ENCODE results near the gene AIFM3. TPM values are rescaled to one million over a fixed set of nuclear protein-coding genes. Genes with fewer than 3 reads are reported as not detected.
A peak's percentile ranks its signal among the peaks of the same experiment; 100 is the strongest.

AIFM3 gene
- total and polyA plus RNA-seq, 10 donors, result 2.0 to 8.7 (median 5.7) TPM

GRCh38 chr22:20998411-20999336, 31.6 kb downstream of the AIFM3 start:
- DNase-seq, result no peak
- H3K4me3 ChIP-seq, result no peak overlapping the region
- H3K27ac ChIP-seq, result peak overlapping the region in 1 of 8 donors; percentile 99
- H3K9me3 ChIP-seq, result no peaks in the 10 kb centered on the region
- 66 to 79% (median 77%) methylated on average over 6 to 7 of the region's 7 CpGs for whole genome bisulfite sequencing, 5 donors
- peaks cover 0 to 71% (median 56%) of the 10 kb centered on the region in 6 donors for H3K36me3 ChIP-seq
- TF ChIP-seq POLR2A (IDR thresholded peaks at IDR 0.05) (no peak), POLR2AphosphoS5 (IDR thresholded peaks at IDR 0.05) (peak in 2 of 3 donors; percentile 58 to 68)
- intact Hi-C loops (cut with DNase I; ENCODE audit: low total_unique reads), result no loop called here
- H3K4me1 ChIP-seq, result peaks cover 25 to 50% (median 33%) of the 10 kb centered on the region in 6 donors
- H3K27me3 ChIP-seq (replicated peaks in 1 of 7), result no peaks in the 10 kb centered on the region

GRCh38 chr22:20999350-21000206, 32.5 kb downstream of the AIFM3 start:
- intact Hi-C loops (cut with DNase I; ENCODE audit: low total_unique reads), result no loop called here
- Histone ChIP-seq H3K4me3 (peak overlapping the region in 1 of 8 donors; percentile 82), H3K4me1 (peaks cover 30 to 55% (median 37%) of the 10 kb centered on the region in 6 donors), H3K27me3 (replicated peaks in 1 of 7) (no peaks in the 10 kb centered on the region), H3K9me3 (no peaks in the 10 kb centered on the region), H3K27ac (peak overlapping the region in 2 of 8 donors; percentile 99), H3K36me3 (peaks cover 0 to 62% (median 49%) of the 10 kb centered on the region in 6 donors)
- 92 to 96% (median 95%) methylated on average over 6 to 27 of the region's 27 CpGs for WGBS, 5 donors
- DNase-seq, result peak; percentile 81
- TF ChIP-seq POLR2A (IDR thresholded peaks at IDR 0.05), result no peak
- peak in 2 of 3 donors; percentile 51 to 69 for TF ChIP-seq POLR2AphosphoS5 (IDR thresholded peaks at IDR 0.05)

DNA sequence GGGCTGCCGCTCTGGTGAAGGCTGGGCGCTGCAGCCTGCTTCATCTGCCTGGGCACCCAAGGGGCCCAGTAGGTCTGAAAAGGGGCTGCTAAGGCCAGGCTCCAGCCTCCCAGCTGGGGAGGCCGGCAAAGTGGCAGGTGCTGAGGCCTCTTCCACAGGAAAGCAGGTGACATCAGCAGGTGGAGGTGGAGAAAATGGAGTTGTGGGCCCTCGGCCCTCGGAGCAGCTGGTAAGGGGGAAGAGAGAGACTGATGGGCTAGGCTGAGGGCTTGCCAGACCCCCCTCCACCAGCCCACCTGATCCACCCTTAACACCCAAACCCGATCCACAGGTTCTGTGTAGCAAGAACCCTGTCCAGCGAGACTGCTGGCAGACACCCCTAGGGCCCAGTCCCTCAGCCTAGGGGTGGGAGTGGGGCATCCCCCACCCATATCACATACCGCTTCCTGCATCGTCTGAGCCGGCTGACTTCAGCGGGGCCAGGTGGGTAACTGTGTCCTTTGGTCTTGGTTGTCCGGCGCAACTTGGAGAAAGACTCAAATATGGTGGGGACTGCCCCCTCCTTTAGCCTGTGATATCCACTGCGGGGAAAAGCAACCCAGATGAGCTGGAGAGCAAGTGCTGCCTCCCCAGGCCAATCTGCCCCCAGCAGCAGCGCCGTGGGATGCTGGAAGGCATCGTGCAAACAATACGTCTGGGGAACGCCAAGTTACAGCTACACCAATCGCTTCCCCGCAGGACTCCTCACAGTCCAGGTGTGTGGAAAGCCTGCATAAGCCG, 33.3 kb downstream of the AIFM3 start:
- DNase-seq, result peak; percentile 79
- Histone ChIP-seq H3K4me3 (peak overlapping the region; percentile 66 to 85 (median 74)), H3K4me1 (peaks cover 30 to 55% (median 37%) of the 10 kb centered on the region in 6 donors), H3K9me3 (no peaks in the 10 kb centered on the region), H3K27ac (peak overlapping the region in 7 of 8 donors; percentile 96 to 100 (median 98)), H3K27me3 (replicated peaks in 1 of 7) (no peaks in the 10 kb centered on the region), H3K36me3 (peaks cover 0 to 54% (median 45%) of the 10 kb centered on the region in 6 donors)
- TF ChIP-seq POLR2AphosphoS5 (IDR thresholded peaks at IDR 0.05), result peak in 1 of 3 donors; percentile 31
- no peak for TF ChIP-seq POLR2A (IDR thresholded peaks at IDR 0.05)
- TF ChIP-seq, protein P1, sequence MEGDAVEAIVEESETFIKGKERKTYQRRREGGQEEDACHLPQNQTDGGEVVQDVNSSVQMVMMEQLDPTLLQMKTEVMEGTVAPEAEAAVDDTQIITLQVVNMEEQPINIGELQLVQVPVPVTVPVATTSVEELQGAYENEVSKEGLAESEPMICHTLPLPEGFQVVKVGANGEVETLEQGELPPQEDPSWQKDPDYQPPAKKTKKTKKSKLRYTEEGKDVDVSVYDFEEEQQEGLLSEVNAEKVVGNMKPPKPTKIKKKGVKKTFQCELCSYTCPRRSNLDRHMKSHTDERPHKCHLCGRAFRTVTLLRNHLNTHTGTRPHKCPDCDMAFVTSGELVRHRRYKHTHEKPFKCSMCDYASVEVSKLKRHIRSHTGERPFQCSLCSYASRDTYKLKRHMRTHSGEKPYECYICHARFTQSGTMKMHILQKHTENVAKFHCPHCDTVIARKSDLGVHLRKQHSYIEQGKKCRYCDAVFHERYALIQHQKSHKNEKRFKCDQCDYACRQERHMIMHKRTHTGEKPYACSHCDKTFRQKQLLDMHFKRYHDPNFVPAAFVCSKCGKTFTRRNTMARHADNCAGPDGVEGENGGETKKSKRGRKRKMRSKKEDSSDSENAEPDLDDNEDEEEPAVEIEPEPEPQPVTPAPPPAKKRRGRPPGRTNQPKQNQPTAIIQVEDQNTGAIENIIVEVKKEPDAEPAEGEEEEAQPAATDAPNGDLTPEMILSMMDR (IDR thresholded peaks at IDR 0.05 in 8 of 11, conservative IDR thresholded peaks at IDR 0.05 in 3 of 11), result no peak
- intact Hi-C loops (cut with DNase I; ENCODE audit: low total_unique reads), result no loop called here
- WGBS, 5 donors, result 61 to 74% (median 70%) methylated on average over 13 to 22 of the region's 22 CpGs

- intact Hi-C loops (cut with DNase I; ENCODE audit: low total_unique reads), result no loop called here
- TF ChIP-seq POLR2A (IDR thresholded peaks at IDR 0.05) (no peak), POLR2AphosphoS5 (IDR thresholded peaks at IDR 0.05) (no peak)
- TF ChIP-seq, protein P1 (IDR thresholded peaks at IDR 0.05 in 8 of 11, conservative IDR thresholded peaks at IDR 0.05 in 3 of 11), result no peak
- Histone ChIP-seq H3K36me3 (peaks cover 0 to 47% (median 39%) of the 10 kb centered on the region in 6 donors), H3K4me3 (peak overlapping the region; percentile 66 to 85 (median 74)), H3K27me3 (replicated peaks in 1 of 7) (no peaks in the 10 kb centered on the region), H3K9me3 (no peaks in the 10 kb centered on the region), H3K27ac (peak overlapping the region; percentile 96 to 100 (median 98)), H3K4me1 (peaks cover 30 to 55% (median 37%) of the 10 kb centered on the region in 6 donors)
- no peak for DNase-seq
- WGBS, 5 donors, result 0 to 3% (median 3%) methylated on average over 11 to 26 of the region's 26 CpGs
Measured at GRCh38 chr22:21000987-21001600, 34.0 kb downstream of the AIFM3 start.

Measured in spleen (tissue), 11 donors.